Body of pancreas (tissue), 4 donors: ENCODE data around the gene ADGRE1. TPM values are rescaled to one million over a fixed set of nuclear protein-coding genes. Genes with fewer than 3 reads are reported as not detected.

Experiments
- ATAC-seq: fragments of 150-250 bp; one replicate; pipeline ENCODE4 v1.9.1; 2016
- DNase-seq, 4 donors: peaks; one replicate each; pipeline ENCODE4 v3.0.0-alpha.2; 2019
- H3K27ac ChIP-seq, 4 donors: fragments of 200-600 bp; sonication (generic); 1 replicate in 3 of 4; 2 replicates in 1 of 4; pipeline versions ENCODE4 v1.5.1 to v1.6.1; 2016 to 2019; ENCODE audit warnings: mild to moderate bottlenecking in 1 of 4, mixed read lengths in 1 of 4, moderate library complexity in 1 of 4
- H3K27me3 ChIP-seq, 2 donors: fragments of 200-600 bp; sonication (generic); one replicate each; pipeline ENCODE4 v1.6.0; 2016; ENCODE audit warnings: mild to moderate bottlenecking in 1 of 2
- H3K36me3 ChIP-seq, 2 donors: fragments of 200-600 bp; sonication (generic); replicated peaks in 1 of 2; 2 replicates each; pipeline ENCODE4 v1.5.1; 2016; ENCODE audit warnings: low read depth in 2 of 2; ENCODE audit not compliant: insufficient read depth in 1 of 2
- H3K4me1 ChIP-seq: fragments of 200-600 bp; sonication (generic); one replicate; pipeline ENCODE4 v1.6.0; 2016
- H3K4me3 ChIP-seq, 2 donors: fragments of 200-600 bp; sonication (generic); 1 replicate in 1 of 2; 2 replicates in 1 of 2; pipeline ENCODE4 v1.5.1; 2016 to 2019
- H3K9me3 ChIP-seq, 3 donors: fragments of 200-600 bp; sonication (generic); 1 replicate in 2 of 3; 2 replicates in 1 of 3; pipeline ENCODE4 v1.5.1; 2016
- POLR2A ChIP-seq, 3 donors: fragments of 450-650 bp; IDR thresholded peaks; one replicate each; pipeline ENCODE4 v1.6.1; 2016; ENCODE audit warnings: antibody characterized with exemption in 3 of 3, mild to moderate bottlenecking in 2 of 3
- WGBS, 2 donors: methylation state at CpG; one replicate each; pipeline ENCODE4 v1.1.5; 2017; 5-methylcytosine and 5-hydroxymethylcytosine counted together
- intact Hi-C: fragments of 100-400 bp; cut with DNase I; formaldehyde crosslinking; loops from one replicate; pipeline ENCODE4 v1.15.1; 2023
- total RNA-seq, 2 donors: library from RNA; depleted of rRNA; stranded (reverse); fragments of >200 nt; gene quantifications; one replicate each; pipeline ENCODE4 v1.1.0, GENCODE V29; 2016
- TF ChIP-seq, protein P1 (sequence below), 7 experiments: fragments of 450-650 bp in 4 of 7; fragments of 200-600 bp in 3 of 7; sonication (generic) in 3 of 7; IDR thresholded peaks; one replicate each; pipeline ENCODE4 v1.5.1; 2016 to 2019; ENCODE audit warnings: antibody characterized with exemption in 7 of 7

The ADGRE1 gene
- total RNA-seq, 2 donors from 2014 or later, result 0.26 TPM; not detected in 1

DNA sequence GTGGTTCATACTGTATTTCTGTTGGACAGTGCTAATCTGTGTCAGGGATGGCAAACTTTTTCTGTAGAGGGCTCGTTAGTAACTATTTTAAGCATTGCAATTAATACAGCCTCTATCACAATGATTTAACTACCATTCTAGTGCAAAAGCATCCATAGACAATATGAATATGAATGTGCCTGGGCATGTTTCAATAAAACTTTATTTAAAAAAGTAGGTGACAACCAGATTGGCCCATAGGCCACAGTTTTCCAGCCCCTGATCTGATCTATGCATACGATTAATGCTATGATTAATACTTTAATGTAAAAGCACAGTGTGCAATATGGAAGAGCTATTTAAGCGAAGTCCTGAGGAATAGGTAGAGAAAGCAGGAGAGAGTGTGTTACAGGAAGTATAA is 29.6 kb downstream of the ADGRE1 start:
- no peak for DNase-seq
- Histone ChIP-seq H3K27me3 (no peaks in the 10 kb centered on the region), H3K27ac (no peak overlapping the region), H3K36me3 (no peaks in the 10 kb centered on the region), H3K9me3 (peaks cover 0 to 16% (median 0%) of the 10 kb centered on the region in 3 donors), H3K4me3 (no peak overlapping the region), H3K4me1 (no peaks in the 10 kb centered on the region)
- no peak for TF ChIP-seq POLR2A (IDR thresholded peaks at IDR 0.05)
- TF ChIP-seq, protein P1, sequence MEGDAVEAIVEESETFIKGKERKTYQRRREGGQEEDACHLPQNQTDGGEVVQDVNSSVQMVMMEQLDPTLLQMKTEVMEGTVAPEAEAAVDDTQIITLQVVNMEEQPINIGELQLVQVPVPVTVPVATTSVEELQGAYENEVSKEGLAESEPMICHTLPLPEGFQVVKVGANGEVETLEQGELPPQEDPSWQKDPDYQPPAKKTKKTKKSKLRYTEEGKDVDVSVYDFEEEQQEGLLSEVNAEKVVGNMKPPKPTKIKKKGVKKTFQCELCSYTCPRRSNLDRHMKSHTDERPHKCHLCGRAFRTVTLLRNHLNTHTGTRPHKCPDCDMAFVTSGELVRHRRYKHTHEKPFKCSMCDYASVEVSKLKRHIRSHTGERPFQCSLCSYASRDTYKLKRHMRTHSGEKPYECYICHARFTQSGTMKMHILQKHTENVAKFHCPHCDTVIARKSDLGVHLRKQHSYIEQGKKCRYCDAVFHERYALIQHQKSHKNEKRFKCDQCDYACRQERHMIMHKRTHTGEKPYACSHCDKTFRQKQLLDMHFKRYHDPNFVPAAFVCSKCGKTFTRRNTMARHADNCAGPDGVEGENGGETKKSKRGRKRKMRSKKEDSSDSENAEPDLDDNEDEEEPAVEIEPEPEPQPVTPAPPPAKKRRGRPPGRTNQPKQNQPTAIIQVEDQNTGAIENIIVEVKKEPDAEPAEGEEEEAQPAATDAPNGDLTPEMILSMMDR (IDR thresholded peaks at IDR 0.05), result no peak
- 63 to 84% methylated on average over 3 of the region's 3 CpGs for WGBS, 2 donors
- no peak for ATAC-seq
- intact Hi-C loops, result no loop called here

- Histone ChIP-seq H3K27ac (no peak overlapping the region), H3K9me3 (peaks cover 0 to 10% (median 0%) of the 10 kb centered on the region in 3 donors), H3K4me1 (no peaks in the 10 kb centered on the region), H3K27me3 (no peaks in the 10 kb centered on the region), H3K36me3 (no peaks in the 10 kb centered on the region), H3K4me3 (no peak overlapping the region)
- WGBS, 2 donors, result 55 to 75% methylated on average over 7 of the region's 7 CpGs
- ATAC-seq (no peak), DNase-seq (no peak)
- TF ChIP-seq POLR2A (IDR thresholded peaks at IDR 0.05), result no peak
- TF ChIP-seq, protein P1 (IDR thresholded peaks at IDR 0.05), result no peak
- intact Hi-C loops, result no loop called here
These were observed 38.0 kb downstream of the ADGRE1 start for GRCh38 chr19:6925386-6925785.

- no peak overlapping the region for H3K4me3 ChIP-seq
- ATAC-seq, result no peak
- no peaks in the 10 kb centered on the region for H3K4me1 ChIP-seq
- no peaks in the 10 kb centered on the region for H3K36me3 ChIP-seq
- no peak overlapping the region for H3K27ac ChIP-seq
- H3K27me3 ChIP-seq, result no peaks in the 10 kb centered on the region
- 59 to 62% methylated on average over 13 to 15 of the region's 15 CpGs for WGBS, 2 donors
- DNase-seq, result no peak
- intact Hi-C loops, result no loop called here
- H3K9me3 ChIP-seq, result peaks cover 0 to 11% (median 0%) of the 10 kb centered on the region in 3 donors
- TF ChIP-seq POLR2A (IDR thresholded peaks at IDR 0.05), result no peak
- TF ChIP-seq, protein P1 (IDR thresholded peaks at IDR 0.05), result no peak
These were observed 38.7 kb downstream of the ADGRE1 start for GRCh38 chr19:6925801-6926751.

DNA sequence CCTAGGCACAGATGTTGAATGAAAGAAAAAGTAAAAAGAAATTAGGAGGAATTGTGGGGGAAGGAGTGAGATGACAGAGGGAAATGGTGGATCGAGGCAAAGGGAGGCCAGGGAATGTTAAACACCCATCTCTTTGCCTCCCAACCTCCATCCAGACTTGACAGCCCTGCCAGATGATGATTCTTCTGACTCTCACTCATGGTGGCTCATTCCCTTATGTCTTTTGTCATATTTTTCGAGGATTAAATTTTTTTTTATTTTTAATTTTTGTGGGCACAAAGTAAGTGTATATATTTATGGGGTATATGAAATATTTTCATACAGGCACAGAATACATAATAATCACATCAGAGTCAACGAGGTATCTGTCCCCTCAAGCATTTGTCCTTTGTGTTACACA is 42.8 kb downstream of the ADGRE1 start:
- intact Hi-C loops, result no loop called here
- Histone ChIP-seq H3K4me3 (no peak overlapping the region), H3K27ac (no peak overlapping the region), H3K36me3 (no peaks in the 10 kb centered on the region), H3K27me3 (no peaks in the 10 kb centered on the region), H3K4me1 (no peaks in the 10 kb centered on the region), H3K9me3 (peaks cover 0 to 5% (median 0%) of the 10 kb centered on the region in 3 donors)
- no peak for DNase-seq
- WGBS, 2 donors, result 41 to 51% methylated on average over 3 of the region's 3 CpGs
- TF ChIP-seq, protein P1 (IDR thresholded peaks at IDR 0.05), result no peak
- no peak for TF ChIP-seq POLR2A (IDR thresholded peaks at IDR 0.05)
- no peak for ATAC-seq
